K562 (cell line): ENCODE measurements around the gene MVP.

ENCODE experiments used
- CCAR2 ChIP-seq: fragments of 200-400 bp; formaldehyde crosslinking; IDR thresholded peaks from 2 replicates; pipeline ENCODE4 v1.6.1; 2017; ENCODE audit warnings: mild to moderate bottlenecking, low read depth, low read length
- CHD2 ChIP-seq: IDR thresholded peaks from 2 replicates; pipeline ENCODE4 v1.6.1; 2011; ENCODE audit warnings: low read depth, low read length
- NR3C1 ChIP-seq: sonication (generic); formaldehyde crosslinking; IDR thresholded peaks from 2 replicates; pipeline ENCODE4 v1.8.1; 2022; ENCODE audit warnings: missing genetic modification reagents
- POLR2AphosphoS5 ChIP-seq: IDR thresholded peaks from 2 replicates; pipeline ENCODE4 v1.6.1; 2011; ENCODE audit warnings: mild to moderate bottlenecking, low read depth, low read length, moderate library complexity; ENCODE audit not compliant: control insufficient read depth, insufficient read depth
- POLR2G ChIP-seq: fragments of 200-400 bp; formaldehyde crosslinking; IDR thresholded peaks from 2 replicates; pipeline ENCODE4 v1.6.1; 2017; ENCODE audit warnings: low read depth, mild to moderate bottlenecking, antibody characterized with exemption, low read length, moderate library complexity
- RAD21 ChIP-seq, 2 experiments: fragments of 250-450 bp in 1 of 2; fragments of 450-650 bp in 1 of 2; sonication (Bioruptor Pico) in 1 of 2; formaldehyde crosslinking in 1 of 2; IDR thresholded peaks in 1 of 2; conservative IDR thresholded peaks in 1 of 2; 2 replicates each; pipeline versions ENCODE4 v1.4.0 to v1.8.0; 2020 to 2022; ENCODE audit warnings: mild to moderate bottlenecking in 2 of 2, moderate library complexity in 1 of 2
- RNF2 ChIP-seq: sonication (generic); IDR thresholded peaks from 2 replicates; pipeline ENCODE4 v1.6.1; 2016
- ZBTB17 ChIP-seq: fragments of 450-650 bp; formaldehyde crosslinking; IDR thresholded peaks from 2 replicates; pipeline ENCODE4 v1.4.0; 2020; ENCODE audit warnings: mild to moderate bottlenecking
- TF ChIP-seq, protein P1 (sequence below): fragments of 200-600 bp; sonication (generic); IDR thresholded peaks from one replicate; pipeline ENCODE4 v1.6.1; 2012; ENCODE audit warnings: mild to moderate bottlenecking, low read depth, low read length, inconsistent platforms
- TF ChIP-seq, protein P2 (sequence below): fragments of 250-450 bp; sonication (Bioruptor Pico); IDR thresholded peaks from 2 replicates; pipeline ENCODE4 v1.5.0; 2020; ENCODE audit warnings: mild to moderate bottlenecking, borderline replicate concordance
- TF ChIP-seq, protein P3 (sequence below): fragments of 450-650 bp; formaldehyde crosslinking; IDR thresholded peaks from 2 replicates; pipeline ENCODE4 v1.4.0; 2022; ENCODE audit warnings: missing genetic modification characterization
- TF ChIP-seq, protein P4 (sequence below): sonication (generic); formaldehyde crosslinking; IDR thresholded peaks from 2 replicates; pipeline ENCODE4 v1.8.1; 2023; ENCODE audit warnings: mild to moderate bottlenecking, missing genetic modification reagents

DNA sequence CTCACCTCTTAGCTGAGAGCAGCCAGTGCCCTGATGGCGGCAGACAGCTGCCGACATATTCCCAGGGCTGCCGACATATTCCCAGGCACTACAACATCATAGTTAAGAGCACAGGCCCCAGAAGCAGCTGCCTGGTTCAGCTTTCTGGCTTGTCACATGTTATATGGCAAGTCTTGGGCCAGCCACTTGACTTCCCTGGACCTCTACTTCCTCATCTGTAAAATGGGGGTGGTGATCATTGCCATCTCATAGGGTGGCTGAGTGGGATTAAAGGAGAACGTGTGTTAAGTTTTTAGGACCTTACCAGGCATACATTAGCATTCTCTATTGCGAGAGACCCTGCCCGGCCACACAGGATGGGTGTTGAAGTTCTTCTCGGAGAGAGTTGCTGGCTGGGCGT is 23.7 kb downstream of the MVP start:
- TF ChIP-seq NR3C1 (no peak), RNF2 (no peak), POLR2G (no peak), CHD2 (no peak), POLR2AphosphoS5 (no peak), CCAR2 (no peak), ZBTB17 (CRISPR knock-in tag) (no peak), RAD21 (CRISPR knock-in tag; conservative IDR thresholded peaks at IDR 0.05 in 1 of 2, IDR thresholded peaks at IDR 0.05 in 1 of 2) (no peak)
- TF ChIP-seq, protein P1, sequence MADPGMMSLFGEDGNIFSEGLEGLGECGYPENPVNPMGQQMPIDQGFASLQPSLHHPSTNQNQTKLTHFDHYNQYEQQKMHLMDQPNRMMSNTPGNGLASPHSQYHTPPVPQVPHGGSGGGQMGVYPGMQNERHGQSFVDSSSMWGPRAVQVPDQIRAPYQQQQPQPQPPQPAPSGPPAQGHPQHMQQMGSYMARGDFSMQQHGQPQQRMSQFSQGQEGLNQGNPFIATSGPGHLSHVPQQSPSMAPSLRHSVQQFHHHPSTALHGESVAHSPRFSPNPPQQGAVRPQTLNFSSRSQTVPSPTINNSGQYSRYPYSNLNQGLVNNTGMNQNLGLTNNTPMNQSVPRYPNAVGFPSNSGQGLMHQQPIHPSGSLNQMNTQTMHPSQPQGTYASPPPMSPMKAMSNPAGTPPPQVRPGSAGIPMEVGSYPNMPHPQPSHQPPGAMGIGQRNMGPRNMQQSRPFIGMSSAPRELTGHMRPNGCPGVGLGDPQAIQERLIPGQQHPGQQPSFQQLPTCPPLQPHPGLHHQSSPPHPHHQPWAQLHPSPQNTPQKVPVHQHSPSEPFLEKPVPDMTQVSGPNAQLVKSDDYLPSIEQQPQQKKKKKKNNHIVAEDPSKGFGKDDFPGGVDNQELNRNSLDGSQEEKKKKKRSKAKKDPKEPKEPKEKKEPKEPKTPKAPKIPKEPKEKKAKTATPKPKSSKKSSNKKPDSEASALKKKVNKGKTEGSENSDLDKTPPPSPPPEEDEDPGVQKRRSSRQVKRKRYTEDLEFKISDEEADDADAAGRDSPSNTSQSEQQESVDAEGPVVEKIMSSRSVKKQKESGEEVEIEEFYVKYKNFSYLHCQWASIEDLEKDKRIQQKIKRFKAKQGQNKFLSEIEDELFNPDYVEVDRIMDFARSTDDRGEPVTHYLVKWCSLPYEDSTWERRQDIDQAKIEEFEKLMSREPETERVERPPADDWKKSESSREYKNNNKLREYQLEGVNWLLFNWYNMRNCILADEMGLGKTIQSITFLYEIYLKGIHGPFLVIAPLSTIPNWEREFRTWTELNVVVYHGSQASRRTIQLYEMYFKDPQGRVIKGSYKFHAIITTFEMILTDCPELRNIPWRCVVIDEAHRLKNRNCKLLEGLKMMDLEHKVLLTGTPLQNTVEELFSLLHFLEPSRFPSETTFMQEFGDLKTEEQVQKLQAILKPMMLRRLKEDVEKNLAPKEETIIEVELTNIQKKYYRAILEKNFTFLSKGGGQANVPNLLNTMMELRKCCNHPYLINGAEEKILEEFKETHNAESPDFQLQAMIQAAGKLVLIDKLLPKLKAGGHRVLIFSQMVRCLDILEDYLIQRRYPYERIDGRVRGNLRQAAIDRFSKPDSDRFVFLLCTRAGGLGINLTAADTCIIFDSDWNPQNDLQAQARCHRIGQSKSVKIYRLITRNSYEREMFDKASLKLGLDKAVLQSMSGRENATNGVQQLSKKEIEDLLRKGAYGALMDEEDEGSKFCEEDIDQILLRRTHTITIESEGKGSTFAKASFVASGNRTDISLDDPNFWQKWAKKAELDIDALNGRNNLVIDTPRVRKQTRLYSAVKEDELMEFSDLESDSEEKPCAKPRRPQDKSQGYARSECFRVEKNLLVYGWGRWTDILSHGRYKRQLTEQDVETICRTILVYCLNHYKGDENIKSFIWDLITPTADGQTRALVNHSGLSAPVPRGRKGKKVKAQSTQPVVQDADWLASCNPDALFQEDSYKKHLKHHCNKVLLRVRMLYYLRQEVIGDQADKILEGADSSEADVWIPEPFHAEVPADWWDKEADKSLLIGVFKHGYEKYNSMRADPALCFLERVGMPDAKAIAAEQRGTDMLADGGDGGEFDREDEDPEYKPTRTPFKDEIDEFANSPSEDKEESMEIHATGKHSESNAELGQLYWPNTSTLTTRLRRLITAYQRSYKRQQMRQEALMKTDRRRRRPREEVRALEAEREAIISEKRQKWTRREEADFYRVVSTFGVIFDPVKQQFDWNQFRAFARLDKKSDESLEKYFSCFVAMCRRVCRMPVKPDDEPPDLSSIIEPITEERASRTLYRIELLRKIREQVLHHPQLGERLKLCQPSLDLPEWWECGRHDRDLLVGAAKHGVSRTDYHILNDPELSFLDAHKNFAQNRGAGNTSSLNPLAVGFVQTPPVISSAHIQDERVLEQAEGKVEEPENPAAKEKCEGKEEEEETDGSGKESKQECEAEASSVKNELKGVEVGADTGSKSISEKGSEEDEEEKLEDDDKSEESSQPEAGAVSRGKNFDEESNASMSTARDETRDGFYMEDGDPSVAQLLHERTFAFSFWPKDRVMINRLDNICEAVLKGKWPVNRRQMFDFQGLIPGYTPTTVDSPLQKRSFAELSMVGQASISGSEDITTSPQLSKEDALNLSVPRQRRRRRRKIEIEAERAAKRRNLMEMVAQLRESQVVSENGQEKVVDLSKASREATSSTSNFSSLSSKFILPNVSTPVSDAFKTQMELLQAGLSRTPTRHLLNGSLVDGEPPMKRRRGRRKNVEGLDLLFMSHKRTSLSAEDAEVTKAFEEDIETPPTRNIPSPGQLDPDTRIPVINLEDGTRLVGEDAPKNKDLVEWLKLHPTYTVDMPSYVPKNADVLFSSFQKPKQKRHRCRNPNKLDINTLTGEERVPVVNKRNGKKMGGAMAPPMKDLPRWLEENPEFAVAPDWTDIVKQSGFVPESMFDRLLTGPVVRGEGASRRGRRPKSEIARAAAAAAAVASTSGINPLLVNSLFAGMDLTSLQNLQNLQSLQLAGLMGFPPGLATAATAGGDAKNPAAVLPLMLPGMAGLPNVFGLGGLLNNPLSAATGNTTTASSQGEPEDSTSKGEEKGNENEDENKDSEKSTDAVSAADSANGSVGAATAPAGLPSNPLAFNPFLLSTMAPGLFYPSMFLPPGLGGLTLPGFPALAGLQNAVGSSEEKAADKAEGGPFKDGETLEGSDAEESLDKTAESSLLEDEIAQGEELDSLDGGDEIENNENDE = no peak
- TF ChIP-seq, protein P2, sequence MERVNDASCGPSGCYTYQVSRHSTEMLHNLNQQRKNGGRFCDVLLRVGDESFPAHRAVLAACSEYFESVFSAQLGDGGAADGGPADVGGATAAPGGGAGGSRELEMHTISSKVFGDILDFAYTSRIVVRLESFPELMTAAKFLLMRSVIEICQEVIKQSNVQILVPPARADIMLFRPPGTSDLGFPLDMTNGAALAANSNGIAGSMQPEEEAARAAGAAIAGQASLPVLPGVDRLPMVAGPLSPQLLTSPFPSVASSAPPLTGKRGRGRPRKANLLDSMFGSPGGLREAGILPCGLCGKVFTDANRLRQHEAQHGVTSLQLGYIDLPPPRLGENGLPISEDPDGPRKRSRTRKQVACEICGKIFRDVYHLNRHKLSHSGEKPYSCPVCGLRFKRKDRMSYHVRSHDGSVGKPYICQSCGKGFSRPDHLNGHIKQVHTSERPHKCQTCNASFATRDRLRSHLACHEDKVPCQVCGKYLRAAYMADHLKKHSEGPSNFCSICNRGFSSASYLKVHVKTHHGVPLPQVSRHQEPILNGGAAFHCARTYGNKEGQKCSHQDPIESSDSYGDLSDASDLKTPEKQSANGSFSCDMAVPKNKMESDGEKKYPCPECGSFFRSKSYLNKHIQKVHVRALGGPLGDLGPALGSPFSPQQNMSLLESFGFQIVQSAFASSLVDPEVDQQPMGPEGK (CRISPR knock-in tag) = no peak
- TF ChIP-seq, protein P3, sequence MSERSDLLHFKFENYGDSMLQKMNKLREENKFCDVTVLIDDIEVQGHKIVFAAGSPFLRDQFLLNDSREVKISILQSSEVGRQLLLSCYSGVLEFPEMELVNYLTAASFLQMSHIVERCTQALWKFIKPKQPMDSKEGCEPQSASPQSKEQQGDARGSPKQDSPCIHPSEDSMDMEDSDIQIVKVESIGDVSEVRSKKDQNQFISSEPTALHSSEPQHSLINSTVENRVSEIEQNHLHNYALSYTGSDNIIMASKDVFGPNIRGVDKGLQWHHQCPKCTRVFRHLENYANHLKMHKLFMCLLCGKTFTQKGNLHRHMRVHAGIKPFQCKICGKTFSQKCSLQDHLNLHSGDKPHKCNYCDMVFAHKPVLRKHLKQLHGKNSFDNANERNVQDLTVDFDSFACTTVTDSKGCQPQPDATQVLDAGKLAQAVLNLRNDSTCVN (CRISPR knock-in tag) = no peak
- TF ChIP-seq, protein P4, sequence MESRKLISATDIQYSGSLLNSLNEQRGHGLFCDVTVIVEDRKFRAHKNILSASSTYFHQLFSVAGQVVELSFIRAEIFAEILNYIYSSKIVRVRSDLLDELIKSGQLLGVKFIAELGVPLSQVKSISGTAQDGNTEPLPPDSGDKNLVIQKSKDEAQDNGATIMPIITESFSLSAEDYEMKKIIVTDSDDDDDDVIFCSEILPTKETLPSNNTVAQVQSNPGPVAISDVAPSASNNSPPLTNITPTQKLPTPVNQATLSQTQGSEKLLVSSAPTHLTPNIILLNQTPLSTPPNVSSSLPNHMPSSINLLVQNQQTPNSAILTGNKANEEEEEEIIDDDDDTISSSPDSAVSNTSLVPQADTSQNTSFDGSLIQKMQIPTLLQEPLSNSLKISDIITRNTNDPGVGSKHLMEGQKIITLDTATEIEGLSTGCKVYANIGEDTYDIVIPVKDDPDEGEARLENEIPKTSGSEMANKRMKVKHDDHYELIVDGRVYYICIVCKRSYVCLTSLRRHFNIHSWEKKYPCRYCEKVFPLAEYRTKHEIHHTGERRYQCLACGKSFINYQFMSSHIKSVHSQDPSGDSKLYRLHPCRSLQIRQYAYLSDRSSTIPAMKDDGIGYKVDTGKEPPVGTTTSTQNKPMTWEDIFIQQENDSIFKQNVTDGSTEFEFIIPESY (CRISPR knock-in tag) = no peak
